GM12873 (cell line): ENCODE data around the gene E2F7.

Experiments
- CTCF ChIP-seq: IDR thresholded peaks from 2 replicates; pipeline ENCODE4 v1.5.1; 2012; ENCODE audit warnings: low read depth, mild to moderate bottlenecking, moderate library complexity, low read length, control low read depth; ENCODE audit not compliant: insufficient read depth; ENCODE audit errors: missing control alignments

E2F7 gene

GRCh38 chr12:76983420-76983819 lies 81.9 kb downstream of the E2F7 start:
- TF ChIP-seq CTCF = no peak

- TF ChIP-seq CTCF = no peak
Observed at GRCh38 chr12:76980196-76980595, 85.2 kb downstream of the E2F7 start.

- no peak for TF ChIP-seq CTCF
Observed at GRCh38 chr12:76976777-76977382, 88.5 kb downstream of the E2F7 start.
